HepG2 (cell line): Measurements from ENCODE around the gene CYP2W1. TPM values are rescaled to one million over a fixed set of nuclear protein-coding genes. Genes with fewer than 3 reads are reported as not detected.

Experiments
- ATAC-seq: fragments of 200-7000 bp; cut with Tn5 transposase; 3 replicates; pipeline ENCODE4 v1.9.1; 2020; ENCODE audit warnings: mild to moderate bottlenecking, moderate library complexity
- BruUV-seq: library from RNA; stranded (reverse); fragments of 400-500 nt; replicated peaks from 2 replicates; lab custom pipeline; 2021; lab: Mats Ljungman, UMichigan
- CTCF ChIA-PET: fragments of 300-600 bp; formaldehyde crosslinking; extraction: SDS; loops from one replicate; lab custom pipeline; 2021; ENCODE audit warnings: low total read pairs, inconsistent platforms, low intra/inter-chr PET ratio; lab: Yijun Ruan, JAX
- POLR2A ChIA-PET: fragments of 350-600 bp; sonication (Branson Sonifier 250); formaldehyde crosslinking; loops from one replicate; lab custom pipeline; 2020; ENCODE audit warnings: antibody characterized with exemption, inconsistent platforms; lab: Yijun Ruan, JAX
- DNase-seq: peaks from one replicate; pipeline ENCODE4 v3.0.0-alpha.2; 2015; ENCODE audit warnings: low spot score
- FAIRE-seq: peaks from 3 replicates; lab custom pipeline; 2011; peaks lifted over from hg19 to GRCh38; lab: Jason Lieb, UNC
- H2AFZ ChIP-seq: one replicate; pipeline ENCODE4 v1.6.1; 2011; ENCODE audit warnings: low read length, inconsistent platforms
- H3K27ac ChIP-seq: fragments of 300-600 bp; 3 replicates; pipeline ENCODE4 v1.8.0; 2011; ENCODE audit warnings: mixed run types, mild to moderate bottlenecking, mixed read lengths, low read length, inconsistent platforms; ENCODE audit not compliant: insufficient read depth; ENCODE audit errors: extremely low read length
- H3K27me3 ChIP-seq, 2 experiments: fragments of 200-600 bp in 1 of 2; 2 replicates in 1 of 2; 3 replicates in 1 of 2; pipeline versions ENCODE4 v1.6.0 to v1.8.0; 2011; ENCODE audit warnings: low read length in 2 of 2, mild to moderate bottlenecking in 2 of 2, moderate library complexity in 2 of 2, inconsistent platforms in 1 of 2; ENCODE audit not compliant: insufficient read depth in 2 of 2, control insufficient read depth in 1 of 2
- H3K36me3 ChIP-seq, 2 experiments: fragments of 200-600 bp in 1 of 2; replicated peaks in 1 of 2; 2 replicates in 1 of 2; 3 replicates in 1 of 2; pipeline versions ENCODE4 v1.5.1 to v1.8.0; 2011; ENCODE audit warnings: low read length in 2 of 2, inconsistent platforms in 1 of 2; ENCODE audit not compliant: insufficient read depth in 2 of 2, control insufficient read depth in 1 of 2
- H3K4me1 ChIP-seq: 2 replicates; pipeline ENCODE4 v1.5.1; 2012; ENCODE audit warnings: low read length, inconsistent platforms; ENCODE audit not compliant: insufficient read depth
- H3K4me2 ChIP-seq: 2 replicates; pipeline ENCODE4 v1.6.0; 2011; ENCODE audit warnings: low read depth, low read length, inconsistent platforms
- H3K4me3 ChIP-seq, 3 experiments: fragments of 200-600 bp in 1 of 3; sonication (generic), shearing (Covaris generic) in 1 of 3; replicated peaks in 1 of 3; 2 replicates each; pipeline ENCODE4 v1.5.1; 2011 to 2016; ENCODE audit warnings: low read length in 3 of 3, inconsistent platforms in 2 of 3, low read depth in 2 of 3, mild to moderate bottlenecking in 2 of 3, control low read depth in 1 of 3, mixed read lengths in 1 of 3; ENCODE audit not compliant: insufficient read depth in 1 of 3
- H3K79me2 ChIP-seq: one replicate; pipeline ENCODE4 v1.6.1; 2011; ENCODE audit warnings: low read length, inconsistent platforms; ENCODE audit not compliant: insufficient read depth
- H3K9ac ChIP-seq: 2 replicates; pipeline ENCODE4 v1.6.0; 2011; ENCODE audit warnings: mild to moderate bottlenecking, low read depth, low read length, inconsistent platforms; ENCODE audit not compliant: insufficient read depth
- H3K9me3 ChIP-seq: 2 replicates; pipeline ENCODE4 v1.5.1; 2012; ENCODE audit warnings: mild to moderate bottlenecking, low read length
- H4K20me1 ChIP-seq: 2 replicates; pipeline ENCODE4 v1.6.0; 2011; ENCODE audit warnings: inconsistent platforms, mild to moderate bottlenecking, low read length, moderate library complexity; ENCODE audit not compliant: insufficient read depth
- AGO2 ChIP-seq: fragments of 200-400 bp; formaldehyde crosslinking; optimal IDR thresholded peaks from 2 replicates; pipeline ENCODE3; 2017; ENCODE audit warnings: mild to moderate bottlenecking, low read depth, low read length, moderate library complexity
- CBX1 ChIP-seq: IDR thresholded peaks from one replicate; pipeline ENCODE4 v1.6.1; 2016; ENCODE audit warnings: antibody characterized with exemption, low read depth
- NONO ChIP-seq, 2 experiments: fragments of 450-650 bp in 1 of 2; sonication (generic) in 1 of 2; formaldehyde crosslinking in 1 of 2; IDR thresholded peaks in 1 of 2; conservative IDR thresholded peaks in 1 of 2; 2 replicates each; pipeline versions ENCODE4 v1.6.1 to v1.8.0; 2017 to 2022; ENCODE audit warnings: mild to moderate bottlenecking in 1 of 2, missing genetic modification reagents in 1 of 2, moderate library complexity in 1 of 2
- ZNF354B ChIP-seq: sonication (generic); formaldehyde crosslinking; IDR thresholded peaks from 2 replicates; pipeline ENCODE4 v1.8.0; 2022; ENCODE audit warnings: mild to moderate bottlenecking, missing genetic modification reagents
- ZNF746 ChIP-seq: sonication (generic); formaldehyde crosslinking; IDR thresholded peaks from 2 replicates; pipeline ENCODE4 v1.8.0; 2022; ENCODE audit warnings: mild to moderate bottlenecking, missing genetic modification reagents
- ZNF747 ChIP-seq: sonication (generic); formaldehyde crosslinking; IDR thresholded peaks from 2 replicates; pipeline ENCODE4 v1.8.1; 2023; ENCODE audit warnings: missing genetic modification reagents, mild to moderate bottlenecking, borderline replicate concordance
- ZNF777 ChIP-seq: sonication (generic); formaldehyde crosslinking; IDR thresholded peaks from 2 replicates; pipeline ENCODE4 v1.4.0; 2020; ENCODE audit warnings: missing genetic modification reagents
- WGBS: methylation state at CpG from one replicate; pipeline ENCODE4 v1.1.6; 2017; ENCODE audit warnings: low lambda C conversion rate; 5-methylcytosine and 5-hydroxymethylcytosine counted together
- in situ Hi-C: cut with HindIII; loops from 2 replicates; pipeline ENCODE4 v1.10.0; 2017; ENCODE audit warnings: low pct_unique_long_range_greater_than_20kb; ENCODE audit not compliant: extremely low pct_ligation_motif_present
- intact Hi-C: fragments of 100-400 bp; cut with micrococcal nuclease; formaldehyde crosslinking; loops from one replicate; pipeline ENCODE4 v1.10.0; 2022; ENCODE audit not compliant: unreplicated experiment
- polyA plus RNA-seq, 8 experiments: library from polyadenylated mRNA; depleted of rRNA in 3 of 8; stranded (reverse) in 7 of 8; unstranded in 1 of 8; fragments of >200 nt; fragmentation: Illumina TruSeq in 4 of 8; extraction: Trizol in 4 of 8; gene quantifications; 2 replicates each; pipeline versions ENCODE4 v1.2.1 to v1.2.3, GENCODE V29; 2011 to 2016; ENCODE audit warnings: low read depth in 4 of 8, missing spikeins in 1 of 8, mixed read lengths in 1 of 8; ENCODE audit not compliant: insufficient read depth in 1 of 8
- total RNA-seq, 5 experiments: library from RNA; depleted of rRNA; stranded (reverse); fragments of >200 nt; fragmentation: Illumina TruSeq; extraction: Trizol; gene quantifications; 2 replicates each; pipeline ENCODE4 v1.2.3, GENCODE V29; 2016; ENCODE audit warnings: low read depth in 1 of 5
- TF ChIP-seq, protein P1 (sequence below): sonication (generic); formaldehyde crosslinking; IDR thresholded peaks from 2 replicates; pipeline ENCODE4 v1.4.0; 2020; ENCODE audit warnings: missing genetic modification reagents
- TF ChIP-seq, protein P2 (sequence below): sonication (generic); formaldehyde crosslinking; IDR thresholded peaks from 2 replicates; pipeline ENCODE4 v1.5.0; 2020; ENCODE audit warnings: mild to moderate bottlenecking, missing genetic modification reagents
- TF ChIP-seq, protein P3 (sequence below): sonication (generic); formaldehyde crosslinking; IDR thresholded peaks from 2 replicates; pipeline ENCODE4 v1.8.0; 2022; ENCODE audit warnings: missing genetic modification reagents, mild to moderate bottlenecking, borderline replicate concordance
- TF ChIP-seq, protein P4 (sequence below): sonication (generic); formaldehyde crosslinking; IDR thresholded peaks from 2 replicates; pipeline ENCODE4 v1.5.1; 2020; ENCODE audit warnings: mild to moderate bottlenecking, missing genetic modification reagents, moderate library complexity

CYP2W1 gene
- total and polyA plus RNA-seq, 2 of the 13 experiments (the other 11 are each of a cell fraction or from before 2014, with no cell fraction given): 19.5 to 31.7 TPM

DNA sequence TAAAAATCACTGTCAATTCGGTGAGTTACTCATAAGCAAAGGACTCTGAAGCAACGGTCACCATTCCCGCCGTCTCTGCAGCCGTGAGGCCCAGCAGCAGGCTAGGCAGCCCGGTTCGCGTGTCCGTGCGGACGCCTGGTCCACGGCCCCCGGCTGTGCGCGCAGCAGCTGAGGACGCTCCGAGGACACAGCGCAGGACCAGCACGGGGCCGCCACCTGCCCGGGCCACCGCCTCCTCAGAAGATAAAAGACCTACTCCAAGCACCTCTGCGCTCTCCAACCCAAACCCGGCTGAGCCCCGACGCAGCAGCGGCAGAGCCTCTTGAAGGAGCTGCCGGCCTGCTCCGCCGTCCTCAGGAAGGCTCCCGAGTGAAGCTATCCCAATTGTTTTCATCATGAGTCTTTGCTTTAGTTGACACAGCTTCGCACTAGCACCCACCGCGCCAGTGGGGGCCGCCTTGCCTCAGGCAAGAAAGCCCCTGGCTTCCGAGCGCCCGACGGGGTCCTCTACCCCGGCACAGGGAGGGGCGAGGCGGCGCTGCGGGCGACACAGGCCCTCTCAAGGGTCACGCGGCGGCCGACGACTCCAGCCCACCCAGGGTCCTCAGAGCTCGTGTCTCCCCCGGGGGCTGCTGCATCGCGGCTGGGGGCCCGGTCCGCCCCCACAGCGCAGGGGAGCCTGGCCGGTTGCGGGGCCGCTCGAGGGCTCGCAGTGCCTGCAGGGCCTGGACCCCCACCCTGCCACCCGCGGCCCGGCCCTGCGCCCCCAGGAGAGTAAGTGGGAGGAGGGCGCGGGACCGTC is 44.5 kb downstream of the CYP2W1 start:
- Histone ChIP-seq H3K9me3 (no peaks in the 10 kb centered on the region), H3K36me3 (peaks cover 2 to 8% of the 10 kb centered on the region in 2 experiments; a peak in 2 of 5 replicates), H2AFZ (no peak overlapping the region), H3K4me3 (peak overlapping the region; percentile 59 to 73 (median 71)), H3K79me2 (peaks cover 15% of the 10 kb centered on the region), H3K4me1 (peaks cover 29% of the 10 kb centered on the region), H4K20me1 (no peaks in the 10 kb centered on the region), H3K9ac (peak overlapping the region; percentile 65), H3K27me3 (no peaks in the 10 kb centered on the region), H3K27ac (peak overlapping the region; percentile 68), H3K4me2 (peak overlapping the region; percentile 75)
- FAIRE-seq (no peak), ATAC-seq (no peak), DNase-seq (no peak)
- no TSS peak for BruUV-seq
- ChIA-PET CTCF (interaction anchor here (1.5 kb wide), 1 partner anchor 35 kb away, joined by 5 read pairs; no protein-coding TSS in a partner anchor), POLR2A (interaction anchor here (0.8 kb wide), 1 partner anchor 12 kb away, joined by 3 read pairs; no protein-coding TSS in a partner anchor)
- WGBS: 54% methylated on average over 27 of the region's 69 CpGs
- intact Hi-C loops (no loop called here), in situ Hi-C loops (no loop called here)
- TF ChIP-seq CBX1: no peak
- TF ChIP-seq ZNF777: 0 out of 2 replicates have a peak, but pooled peaks have one; percentile 39
- no peak for TF ChIP-seq ZNF746
- TF ChIP-seq, protein P1, sequence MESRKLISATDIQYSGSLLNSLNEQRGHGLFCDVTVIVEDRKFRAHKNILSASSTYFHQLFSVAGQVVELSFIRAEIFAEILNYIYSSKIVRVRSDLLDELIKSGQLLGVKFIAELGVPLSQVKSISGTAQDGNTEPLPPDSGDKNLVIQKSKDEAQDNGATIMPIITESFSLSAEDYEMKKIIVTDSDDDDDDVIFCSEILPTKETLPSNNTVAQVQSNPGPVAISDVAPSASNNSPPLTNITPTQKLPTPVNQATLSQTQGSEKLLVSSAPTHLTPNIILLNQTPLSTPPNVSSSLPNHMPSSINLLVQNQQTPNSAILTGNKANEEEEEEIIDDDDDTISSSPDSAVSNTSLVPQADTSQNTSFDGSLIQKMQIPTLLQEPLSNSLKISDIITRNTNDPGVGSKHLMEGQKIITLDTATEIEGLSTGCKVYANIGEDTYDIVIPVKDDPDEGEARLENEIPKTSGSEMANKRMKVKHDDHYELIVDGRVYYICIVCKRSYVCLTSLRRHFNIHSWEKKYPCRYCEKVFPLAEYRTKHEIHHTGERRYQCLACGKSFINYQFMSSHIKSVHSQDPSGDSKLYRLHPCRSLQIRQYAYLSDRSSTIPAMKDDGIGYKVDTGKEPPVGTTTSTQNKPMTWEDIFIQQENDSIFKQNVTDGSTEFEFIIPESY (CRISPR knock-in tag): peak; percentile 63
- peak; percentile 35 for TF ChIP-seq AGO2
- TF ChIP-seq, protein P2, sequence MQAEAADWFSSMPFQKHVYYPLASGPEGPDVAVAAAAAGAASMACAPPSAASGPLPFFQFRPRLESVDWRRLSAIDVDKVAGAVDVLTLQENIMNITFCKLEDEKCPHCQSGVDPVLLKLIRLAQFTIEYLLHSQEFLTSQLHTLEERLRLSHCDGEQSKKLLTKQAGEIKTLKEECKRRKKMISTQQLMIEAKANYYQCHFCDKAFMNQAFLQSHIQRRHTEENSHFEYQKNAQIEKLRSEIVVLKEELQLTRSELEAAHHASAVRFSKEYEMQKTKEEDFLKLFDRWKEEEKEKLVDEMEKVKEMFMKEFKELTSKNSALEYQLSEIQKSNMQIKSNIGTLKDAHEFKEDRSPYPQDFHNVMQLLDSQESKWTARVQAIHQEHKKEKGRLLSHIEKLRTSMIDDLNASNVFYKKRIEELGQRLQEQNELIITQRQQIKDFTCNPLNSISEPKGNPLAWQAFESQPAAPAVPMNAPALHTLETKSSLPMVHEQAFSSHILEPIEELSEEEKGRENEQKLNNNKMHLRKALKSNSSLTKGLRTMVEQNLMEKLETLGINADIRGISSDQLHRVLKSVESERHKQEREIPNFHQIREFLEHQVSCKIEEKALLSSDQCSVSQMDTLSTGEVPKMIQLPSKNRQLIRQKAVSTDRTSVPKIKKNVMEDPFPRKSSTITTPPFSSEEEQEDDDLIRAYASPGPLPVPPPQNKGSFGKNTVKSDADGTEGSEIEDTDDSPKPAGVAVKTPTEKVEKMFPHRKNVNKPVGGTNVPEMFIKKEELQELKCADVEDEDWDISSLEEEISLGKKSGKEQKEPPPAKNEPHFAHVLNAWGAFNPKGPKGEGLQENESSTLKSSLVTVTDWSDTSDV: peak; percentile 24; the same call in 1 of the 2 replicates
- 0 out of 2 replicates have a peak, but pooled peaks have one; percentile 40 for TF ChIP-seq ZNF354B (CRISPR knock-in tag)
- TF ChIP-seq, protein P3, sequence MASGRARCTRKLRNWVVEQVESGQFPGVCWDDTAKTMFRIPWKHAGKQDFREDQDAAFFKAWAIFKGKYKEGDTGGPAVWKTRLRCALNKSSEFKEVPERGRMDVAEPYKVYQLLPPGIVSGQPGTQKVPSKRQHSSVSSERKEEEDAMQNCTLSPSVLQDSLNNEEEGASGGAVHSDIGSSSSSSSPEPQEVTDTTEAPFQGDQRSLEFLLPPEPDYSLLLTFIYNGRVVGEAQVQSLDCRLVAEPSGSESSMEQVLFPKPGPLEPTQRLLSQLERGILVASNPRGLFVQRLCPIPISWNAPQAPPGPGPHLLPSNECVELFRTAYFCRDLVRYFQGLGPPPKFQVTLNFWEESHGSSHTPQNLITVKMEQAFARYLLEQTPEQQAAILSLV (CRISPR knock-in tag): no peak
- TF ChIP-seq, protein P4, sequence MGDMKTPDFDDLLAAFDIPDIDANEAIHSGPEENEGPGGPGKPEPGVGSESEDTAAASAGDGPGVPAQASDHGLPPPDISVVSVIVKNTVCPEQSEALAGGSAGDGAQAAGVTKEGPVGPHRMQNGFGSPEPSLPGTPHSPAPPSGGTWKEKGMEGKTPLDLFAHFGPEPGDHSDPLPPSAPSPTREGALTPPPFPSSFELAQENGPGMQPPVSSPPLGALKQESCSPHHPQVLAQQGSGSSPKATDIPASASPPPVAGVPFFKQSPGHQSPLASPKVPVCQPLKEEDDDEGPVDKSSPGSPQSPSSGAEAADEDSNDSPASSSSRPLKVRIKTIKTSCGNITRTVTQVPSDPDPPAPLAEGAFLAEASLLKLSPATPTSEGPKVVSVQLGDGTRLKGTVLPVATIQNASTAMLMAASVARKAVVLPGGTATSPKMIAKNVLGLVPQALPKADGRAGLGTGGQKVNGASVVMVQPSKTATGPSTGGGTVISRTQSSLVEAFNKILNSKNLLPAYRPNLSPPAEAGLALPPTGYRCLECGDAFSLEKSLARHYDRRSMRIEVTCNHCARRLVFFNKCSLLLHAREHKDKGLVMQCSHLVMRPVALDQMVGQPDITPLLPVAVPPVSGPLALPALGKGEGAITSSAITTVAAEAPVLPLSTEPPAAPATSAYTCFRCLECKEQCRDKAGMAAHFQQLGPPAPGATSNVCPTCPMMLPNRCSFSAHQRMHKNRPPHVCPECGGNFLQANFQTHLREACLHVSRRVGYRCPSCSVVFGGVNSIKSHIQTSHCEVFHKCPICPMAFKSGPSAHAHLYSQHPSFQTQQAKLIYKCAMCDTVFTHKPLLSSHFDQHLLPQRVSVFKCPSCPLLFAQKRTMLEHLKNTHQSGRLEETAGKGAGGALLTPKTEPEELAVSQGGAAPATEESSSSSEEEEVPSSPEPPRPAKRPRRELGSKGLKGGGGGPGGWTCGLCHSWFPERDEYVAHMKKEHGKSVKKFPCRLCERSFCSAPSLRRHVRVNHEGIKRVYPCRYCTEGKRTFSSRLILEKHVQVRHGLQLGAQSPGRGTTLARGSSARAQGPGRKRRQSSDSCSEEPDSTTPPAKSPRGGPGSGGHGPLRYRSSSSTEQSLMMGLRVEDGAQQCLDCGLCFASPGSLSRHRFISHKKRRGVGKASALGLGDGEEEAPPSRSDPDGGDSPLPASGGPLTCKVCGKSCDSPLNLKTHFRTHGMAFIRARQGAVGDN (CRISPR knock-in tag): peak; percentile 14; the same call in 1 of the 2 replicates
- no peak for TF ChIP-seq ZNF747 (CRISPR knock-in tag)
- no peak for TF ChIP-seq NONO (IDR thresholded peaks at IDR 0.05)
- no peak for TF ChIP-seq NONO (CRISPR knock-in tag; conservative IDR thresholded peaks at IDR 0.05)
